GM12878 (cell line): ENCODE measurements around the gene C5orf34. TPM values are rescaled to one million over a fixed set of nuclear protein-coding genes. Genes with fewer than 3 reads are reported as not detected.

Experiments
- ASH2L ChIP-seq: fragments of 300-600, 200-600 bp; sonication (generic); IDR thresholded peaks from 2 replicates; pipeline ENCODE4 v1.6.1; 2017; ENCODE audit warnings: low read depth, mild to moderate bottlenecking, borderline replicate concordance
- BACH1 ChIP-seq: fragments of 450-650 bp; IDR thresholded peaks from 2 replicates; pipeline ENCODE4 v1.6.1; 2017; ENCODE audit warnings: mild to moderate bottlenecking, borderline replicate concordance
- BCL11A ChIP-seq: IDR thresholded peaks from 2 replicates; pipeline ENCODE4 v1.6.1; 2011; ENCODE audit warnings: low read depth, low read length
- CBX5 ChIP-seq: sonication (generic); IDR thresholded peaks from 2 replicates; pipeline ENCODE4 v1.6.1; 2016; ENCODE audit warnings: low read depth, moderate library complexity, mild to moderate bottlenecking, inconsistent platforms
- CEBPZ ChIP-seq: fragments of 150-350 bp; IDR thresholded peaks from 2 replicates; pipeline ENCODE4 v1.6.1; 2016; ENCODE audit warnings: low read depth, low read length
- KLF5 ChIP-seq: fragments of 450-650 bp; IDR thresholded peaks from 2 replicates; pipeline ENCODE4 v1.6.1; 2014; ENCODE audit warnings: mild to moderate bottlenecking; ENCODE audit not compliant: partially characterized antibody
- NFXL1 ChIP-seq: fragments of 450-650 bp; IDR thresholded peaks from 2 replicates; pipeline ENCODE4 v1.6.1; 2017; ENCODE audit warnings: antibody characterized with exemption, mild to moderate bottlenecking, borderline replicate concordance
- NFYA ChIP-seq: IDR thresholded peaks from 2 replicates; pipeline ENCODE4 v1.6.1; 2011; ENCODE audit warnings: low read depth, mild to moderate bottlenecking, low read length, improper control_type of control experiment, borderline replicate concordance
- RB1 ChIP-seq: fragments of 450-650 bp; formaldehyde crosslinking; IDR thresholded peaks from 2 replicates; pipeline ENCODE4 v1.6.1; 2017; ENCODE audit warnings: mild to moderate bottlenecking, borderline replicate concordance
- polyA plus RNA-seq, 11 experiments: library from polyadenylated mRNA; depleted of rRNA in 4 of 11; unstranded in 6 of 11; stranded (reverse) in 5 of 11; fragments of >200 nt; fragmentation: Nextera tagmentation in 4 of 11; fragmentation: Illumina TruSeq in 1 of 11; extraction: Ambion mirVana in 4 of 11; extraction: Trizol in 1 of 11; gene quantifications; 1 replicate in 1 of 11; 2 replicates in 10 of 11; pipeline versions ENCODE4 v1.2.1 to v1.2.3, GENCODE V29; 2011 to 2016; ENCODE audit warnings: inconsistent platforms in 2 of 11, missing spikeins in 2 of 11, low read depth in 1 of 11
- total RNA-seq, 4 experiments: library from RNA; depleted of rRNA in 3 of 4; stranded (reverse); fragments of >200 nt in 3 of 4; fragmentation: Illumina TruSeq in 1 of 4; extraction: Trizol in 1 of 4; gene quantifications; 2 replicates each; pipeline versions ENCODE4 v1.2.1 to v1.2.3, GENCODE V29; 2013 to 2021

C5orf34 gene
- total and polyA plus RNA-seq, 10 of the 15 experiments (the other 5 are each of a cell fraction or from before 2014, with no cell fraction given), result 6.1 to 15.1 (median 10.0) TPM

DNA sequence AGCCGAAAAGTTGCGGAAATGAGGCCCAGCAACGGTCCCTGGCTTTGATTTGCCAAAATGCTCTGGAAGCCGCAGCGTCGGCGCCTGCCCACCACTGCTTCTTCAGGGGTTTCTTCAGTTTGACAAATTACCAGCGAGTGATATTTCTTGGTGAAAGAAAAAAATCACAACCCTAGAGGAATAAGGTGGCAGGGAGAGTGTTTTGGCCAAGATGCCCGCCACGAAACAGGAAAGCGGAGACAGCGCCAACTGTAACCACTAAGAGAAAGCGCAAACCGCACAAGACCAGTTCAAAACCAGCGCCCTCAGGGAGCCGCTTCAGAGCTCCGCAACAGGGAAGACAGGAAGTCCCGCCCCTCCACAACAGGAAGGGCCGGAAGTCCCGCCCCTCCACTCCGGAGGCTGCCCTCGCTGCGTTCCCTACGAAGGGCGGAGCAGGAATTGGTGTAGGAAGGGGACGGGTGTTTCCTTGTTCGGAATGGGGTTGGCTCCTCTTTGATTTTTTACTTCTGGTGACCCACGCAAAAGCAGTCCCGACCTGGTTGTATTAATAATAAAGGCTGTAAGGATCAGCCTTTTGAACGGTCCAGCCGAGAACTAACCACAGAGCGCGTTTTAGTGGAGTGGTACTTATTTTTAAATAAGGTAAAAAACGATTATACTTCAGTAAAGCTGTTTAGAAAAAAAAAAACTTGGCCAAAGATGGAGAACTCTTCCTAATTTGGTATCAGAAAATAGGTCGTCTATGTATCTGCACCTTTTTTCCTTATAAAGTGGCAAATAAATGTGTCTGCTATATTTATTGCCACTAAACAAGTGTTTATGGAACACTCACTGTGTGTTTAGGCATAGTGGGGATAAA is at the start of gene C5orf34 (continued):
- no peak for TF ChIP-seq RB1
- TF ChIP-seq NFYA, result no peak
- TF ChIP-seq BCL11A, result no peak
- peak; percentile 33 for TF ChIP-seq KLF5
- TF ChIP-seq CEBPZ, result peak; percentile 89
- peak; percentile 73; the same call in 1 of the 2 replicates for TF ChIP-seq CBX5
- no peak for TF ChIP-seq BACH1
- TF ChIP-seq ASH2L, result peak; percentile 74; the same call in 1 of the 2 replicates
- no peak for TF ChIP-seq NFXL1
- TF ChIP-seq, all 136 proteins: peak for 54
